ENCODE data around the gene SOCS3.

DNA sequence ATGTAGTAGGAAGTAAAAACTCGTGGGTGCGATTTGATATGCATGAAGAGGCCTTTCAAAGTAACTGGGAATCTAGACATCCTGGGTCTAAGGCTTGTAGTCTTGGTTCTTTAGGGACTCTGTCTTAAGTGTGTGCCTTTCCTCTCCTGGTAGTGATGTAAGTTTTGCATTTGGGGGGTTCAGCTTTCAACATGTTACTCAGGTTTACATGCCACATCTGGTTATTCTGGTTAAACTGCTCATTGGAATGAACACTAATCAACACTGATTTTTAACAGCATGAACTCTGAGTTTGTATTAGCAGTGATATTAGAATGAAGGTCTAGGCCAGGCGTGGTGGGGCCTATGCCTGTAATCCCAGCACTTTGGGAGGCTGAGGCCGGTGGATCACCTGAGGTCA lies 33.7 kb upstream of the SOCS3 start:
- TF ChIP-seq EZH2 (IDR thresholded peaks at IDR 0.05; ENCODE audit: low read length, missing control alignments), result no peak
- TF ChIP-seq, protein P1, sequence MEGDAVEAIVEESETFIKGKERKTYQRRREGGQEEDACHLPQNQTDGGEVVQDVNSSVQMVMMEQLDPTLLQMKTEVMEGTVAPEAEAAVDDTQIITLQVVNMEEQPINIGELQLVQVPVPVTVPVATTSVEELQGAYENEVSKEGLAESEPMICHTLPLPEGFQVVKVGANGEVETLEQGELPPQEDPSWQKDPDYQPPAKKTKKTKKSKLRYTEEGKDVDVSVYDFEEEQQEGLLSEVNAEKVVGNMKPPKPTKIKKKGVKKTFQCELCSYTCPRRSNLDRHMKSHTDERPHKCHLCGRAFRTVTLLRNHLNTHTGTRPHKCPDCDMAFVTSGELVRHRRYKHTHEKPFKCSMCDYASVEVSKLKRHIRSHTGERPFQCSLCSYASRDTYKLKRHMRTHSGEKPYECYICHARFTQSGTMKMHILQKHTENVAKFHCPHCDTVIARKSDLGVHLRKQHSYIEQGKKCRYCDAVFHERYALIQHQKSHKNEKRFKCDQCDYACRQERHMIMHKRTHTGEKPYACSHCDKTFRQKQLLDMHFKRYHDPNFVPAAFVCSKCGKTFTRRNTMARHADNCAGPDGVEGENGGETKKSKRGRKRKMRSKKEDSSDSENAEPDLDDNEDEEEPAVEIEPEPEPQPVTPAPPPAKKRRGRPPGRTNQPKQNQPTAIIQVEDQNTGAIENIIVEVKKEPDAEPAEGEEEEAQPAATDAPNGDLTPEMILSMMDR (conservative IDR thresholded peaks at IDR 0.05 in 1 of 2, IDR thresholded peaks at IDR 0.05 in 1 of 2; ENCODE audit: low read depth in 1 of 2, low read length in 2 of 2), result no peak

Data from fibroblast of lung (primary cell).